HepG2 (cell line): Measurements from ENCODE around the gene QRICH2. TPM values are rescaled to one million over a fixed set of nuclear protein-coding genes. Genes with fewer than 3 reads are reported as not detected.

Experiments
- GMEB2 ChIP-seq: IDR thresholded peaks from 2 replicates; pipeline ENCODE4 v1.6.1; 2016; ENCODE audit warnings: missing biosample characterization, missing genetic modification reagents, low read depth
- HHEX ChIP-seq: IDR thresholded peaks from 2 replicates; pipeline ENCODE4 v1.6.1; 2016; ENCODE audit warnings: control low read depth
- HINFP ChIP-seq: sonication (generic); formaldehyde crosslinking; IDR thresholded peaks from 2 replicates; pipeline ENCODE4 v1.4.0; 2020; ENCODE audit warnings: low read depth, mild to moderate bottlenecking, missing genetic modification reagents
- HMG20B ChIP-seq: conservative IDR thresholded peaks from 2 replicates; pipeline ENCODE4 v1.6.1; 2016; ENCODE audit warnings: missing genetic modification reagents, missing compliant biosample characterization
- JUN ChIP-seq: sonication (generic); formaldehyde crosslinking; IDR thresholded peaks from 2 replicates; pipeline ENCODE4 v1.4.0; 2020; ENCODE audit warnings: mild to moderate bottlenecking, missing genetic modification reagents
- MAX ChIP-seq: IDR thresholded peaks from 2 replicates; pipeline ENCODE4 v1.6.1; 2012; ENCODE audit warnings: inconsistent platforms
- MXD3 ChIP-seq: IDR thresholded peaks from 2 replicates; pipeline ENCODE4 v1.6.1; 2016; ENCODE audit warnings: mild to moderate bottlenecking, missing biosample characterization, missing genetic modification reagents
- PATZ1 ChIP-seq: sonication (generic); formaldehyde crosslinking; IDR thresholded peaks from 2 replicates; pipeline ENCODE4 v1.4.0; 2020; ENCODE audit warnings: missing genetic modification reagents
- PHB2 ChIP-seq: fragments of 450-650 bp; IDR thresholded peaks from 2 replicates; pipeline ENCODE4 v1.6.1; 2018; ENCODE audit not compliant: partially characterized antibody
- POLR2AphosphoS2 ChIP-seq: IDR thresholded peaks from 2 replicates; pipeline ENCODE4 v1.6.1; 2011; ENCODE audit warnings: low read depth, low read length, improper control_type of control experiment
- POLR2G ChIP-seq: fragments of 200-400 bp; formaldehyde crosslinking; IDR thresholded peaks from 2 replicates; pipeline ENCODE4 v1.6.1; 2018; ENCODE audit warnings: mild to moderate bottlenecking, low read depth, low read length, moderate library complexity
- RELA ChIP-seq: sonication (generic); formaldehyde crosslinking; IDR thresholded peaks from 2 replicates; pipeline ENCODE4 v1.4.0; 2020; ENCODE audit warnings: missing genetic modification reagents
- RERE ChIP-seq: IDR thresholded peaks from 2 replicates; pipeline ENCODE4 v1.6.1; 2016; ENCODE audit warnings: low read depth, missing genetic modification reagents, missing compliant biosample characterization
- SALL1 ChIP-seq: sonication (generic); formaldehyde crosslinking; IDR thresholded peaks from 2 replicates; pipeline ENCODE4 v1.8.0; 2022; ENCODE audit warnings: mild to moderate bottlenecking, missing genetic modification reagents
- ZFY ChIP-seq: sonication (generic); formaldehyde crosslinking; IDR thresholded peaks from 2 replicates; pipeline ENCODE4 v1.4.0; 2020; ENCODE audit warnings: missing genetic modification reagents
- ZMAT3 ChIP-seq: sonication (generic); formaldehyde crosslinking; conservative IDR thresholded peaks from 2 replicates; pipeline ENCODE4 v1.7.0; 2021; ENCODE audit warnings: missing genetic modification reagents
- ZNF33B ChIP-seq: sonication (generic); formaldehyde crosslinking; IDR thresholded peaks from 2 replicates; pipeline ENCODE4 v1.5.1; 2020; ENCODE audit warnings: mild to moderate bottlenecking, missing genetic modification reagents
- ZNF362 ChIP-seq: sonication (generic); formaldehyde crosslinking; IDR thresholded peaks from 2 replicates; pipeline ENCODE4 v1.4.0; 2020; ENCODE audit warnings: missing genetic modification reagents, mild to moderate bottlenecking, borderline replicate concordance
- ZNF850 ChIP-seq: sonication (generic); formaldehyde crosslinking; conservative IDR thresholded peaks from 2 replicates; pipeline ENCODE4 v1.9.0; 2021; ENCODE audit warnings: mild to moderate bottlenecking, missing genetic modification reagents
- polyA plus RNA-seq, 8 experiments: library from polyadenylated mRNA; depleted of rRNA in 3 of 8; stranded (reverse) in 7 of 8; unstranded in 1 of 8; fragments of >200 nt; fragmentation: Illumina TruSeq in 4 of 8; extraction: Trizol in 4 of 8; gene quantifications; 2 replicates each; pipeline versions ENCODE4 v1.2.1 to v1.2.3, GENCODE V29; 2011 to 2016; ENCODE audit warnings: low read depth in 4 of 8, missing spikeins in 1 of 8, mixed read lengths in 1 of 8; ENCODE audit not compliant: insufficient read depth in 1 of 8
- total RNA-seq, 5 experiments: library from RNA; depleted of rRNA; stranded (reverse); fragments of >200 nt; fragmentation: Illumina TruSeq; extraction: Trizol; gene quantifications; 2 replicates each; pipeline ENCODE4 v1.2.3, GENCODE V29; 2016; ENCODE audit warnings: low read depth in 1 of 5

Gene QRICH2
- total and polyA plus RNA-seq, 2 of the 13 experiments (the other 11 are each of a cell fraction or from before 2014, with no cell fraction given): 3.7 to 5.7 TPM

- TF ChIP-seq POLR2AphosphoS2 (no peak), RERE (CRISPR knock-in tag) (peak; percentile 78; the same call in 1 of the 2 replicates), POLR2G (no peak), PHB2 (no peak), MXD3 (no peak), ZFY (CRISPR knock-in tag) (no peak), SALL1 (CRISPR knock-in tag) (peak; percentile 66), ZNF362 (CRISPR knock-in tag) (peak; percentile 99), GMEB2 (CRISPR knock-in tag) (no peak), HINFP (CRISPR knock-in tag) (no peak), ZNF850 (CRISPR knock-in tag) (no peak), JUN (CRISPR knock-in tag) (peak; percentile 51; the same call in 1 of the 2 replicates), RELA (CRISPR knock-in tag) (no peak), HHEX (CRISPR knock-in tag) (peak; percentile 90), PATZ1 (CRISPR knock-in tag) (no peak), HMG20B (peak; percentile 72; the same call in 1 of the 2 replicates), MAX (peak; percentile 42; the same call in 1 of the 2 replicates), ZMAT3 (CRISPR knock-in tag) (no peak), ZNF33B (CRISPR knock-in tag) (no peak)
These were observed 70.2 kb downstream of the QRICH2 start (continued) for GRCh38 chr17:76237859-76238313.
